Fibroblast of lung (primary cell): ENCODE measurements around the gene PRSS21. TPM values are rescaled to one million over a fixed set of nuclear protein-coding genes. Genes with fewer than 3 reads are reported as not detected.
A peak's percentile ranks its signal among the peaks of the same experiment; 100 is the strongest.

Experiments used
- DNase-seq, 2 donors: peaks; one replicate each; pipeline versions ENCODE4 v3.0.0 to v3.0.0-alpha.2; 2010; ENCODE audit warnings: low read depth in 2 of 2
- H2AFZ ChIP-seq: 2 replicates; pipeline ENCODE4 v1.5.1; 2012; ENCODE audit warnings: low read length, control low read depth, inconsistent platforms
- H3K27ac ChIP-seq: 2 replicates; pipeline ENCODE4 v1.5.1; 2011; ENCODE audit warnings: low read length, control low read depth; ENCODE audit not compliant: insufficient read depth
- H3K27me3 ChIP-seq: 2 replicates; pipeline ENCODE4 v1.5.1; 2011; ENCODE audit warnings: mild to moderate bottlenecking, low read length; ENCODE audit not compliant: control insufficient read depth, insufficient read depth
- H3K36me3 ChIP-seq: 2 replicates; pipeline ENCODE4 v1.5.1; 2011; ENCODE audit warnings: low read length; ENCODE audit not compliant: control insufficient read depth, insufficient read depth
- H3K4me1 ChIP-seq: 2 replicates; pipeline ENCODE4 v1.5.1; 2011; ENCODE audit warnings: low read length; ENCODE audit not compliant: control insufficient read depth, insufficient read depth; ENCODE audit errors: extremely low read depth
- H3K4me2 ChIP-seq: 2 replicates; pipeline ENCODE4 v1.5.1; 2011; ENCODE audit warnings: low read length, control low read depth; ENCODE audit not compliant: insufficient read depth; ENCODE audit errors: extremely low read depth
- H3K4me3 ChIP-seq, 4 experiments: fragments of 200-600 bp in 1 of 4; sonication (generic) in 1 of 4; replicated peaks in 1 of 4; 2 replicates each; pipeline ENCODE4 v1.5.1; 2011 to 2016; ENCODE audit warnings: low read length in 4 of 4, low read depth in 3 of 4, mild to moderate bottlenecking in 3 of 4, control low read depth in 2 of 4, inconsistent platforms in 1 of 4, mixed read lengths in 1 of 4; ENCODE audit not compliant: insufficient read depth in 1 of 4; ENCODE audit errors: control extremely low read depth in 1 of 4
- H3K79me2 ChIP-seq: 2 replicates; pipeline ENCODE4 v1.5.1; 2012; ENCODE audit warnings: mild to moderate bottlenecking, low read length, inconsistent platforms; ENCODE audit not compliant: control insufficient read depth, insufficient read depth
- H3K9ac ChIP-seq: 2 replicates; pipeline ENCODE4 v1.5.1; 2011; ENCODE audit warnings: mild to moderate bottlenecking, low read length, control low read depth; ENCODE audit not compliant: insufficient read depth
- H3K9me3 ChIP-seq: 2 replicates; pipeline ENCODE4 v1.5.1; 2012; ENCODE audit warnings: low read depth, low read length; ENCODE audit not compliant: control insufficient read depth, insufficient read depth
- H4K20me1 ChIP-seq: 2 replicates; pipeline ENCODE4 v1.5.1; 2011; ENCODE audit warnings: low read length; ENCODE audit not compliant: control insufficient read depth, insufficient read depth; ENCODE audit errors: extremely low read depth
- EZH2 ChIP-seq: IDR thresholded peaks from 2 replicates; pipeline ENCODE4 v1.5.1; 2012; ENCODE audit warnings: low read length, control low read depth, mild to moderate bottlenecking; ENCODE audit errors: missing control alignments
- polyA plus RNA-seq, 2 donors: library from polyadenylated mRNA; depleted of rRNA in 1 of 2; stranded (reverse) in 1 of 2; unstranded in 1 of 2; fragments of >200 nt; gene quantifications; 2 replicates each; pipeline ENCODE4 v1.2.1, GENCODE V29; 2011 to 2012; ENCODE audit warnings: missing spikeins in 1 of 2
- total RNA-seq: library from RNA; depleted of rRNA; stranded (reverse); fragments of >200 nt; gene quantifications from 2 replicates; pipeline ENCODE4 v1.2.1, GENCODE V29; 2014
- TF ChIP-seq, protein P1 (sequence below), 2 donors: IDR thresholded peaks in 1 of 2; conservative IDR thresholded peaks in 1 of 2; 1 replicate in 1 of 2; 2 replicates in 1 of 2; pipeline ENCODE4 v1.5.1; 2011 to 2012; ENCODE audit warnings: low read length in 2 of 2, control low read depth in 1 of 2, inconsistent platforms in 1 of 2, low read depth in 1 of 2, mild to moderate bottlenecking in 1 of 2

The PRSS21 gene
- total and polyA plus RNA-seq, 2 donors (not counting 1 experiment from before 2014, with no cell fraction given) = 0.17 to 0.22 TPM

GRCh38 chr16:2774161-2774891 is 42.7 kb upstream of the PRSS21 start:
- Histone ChIP-seq H3K4me2 (no peak overlapping the region), H3K9ac (no peak overlapping the region), H3K27me3 (no peaks in the 10 kb centered on the region), H3K9me3 (no peaks in the 10 kb centered on the region), H3K27ac (peak overlapping the region; percentile 6), H2AFZ (no peak overlapping the region), H4K20me1 (peaks cover 2% of the 10 kb centered on the region), H3K4me1 (peaks cover 10% of the 10 kb centered on the region), H3K79me2 (peaks cover 56% of the 10 kb centered on the region), H3K36me3 (peaks cover 23% of the 10 kb centered on the region), H3K4me3 (no peak overlapping the region)
- no peak for DNase-seq
- TF ChIP-seq, protein P1, sequence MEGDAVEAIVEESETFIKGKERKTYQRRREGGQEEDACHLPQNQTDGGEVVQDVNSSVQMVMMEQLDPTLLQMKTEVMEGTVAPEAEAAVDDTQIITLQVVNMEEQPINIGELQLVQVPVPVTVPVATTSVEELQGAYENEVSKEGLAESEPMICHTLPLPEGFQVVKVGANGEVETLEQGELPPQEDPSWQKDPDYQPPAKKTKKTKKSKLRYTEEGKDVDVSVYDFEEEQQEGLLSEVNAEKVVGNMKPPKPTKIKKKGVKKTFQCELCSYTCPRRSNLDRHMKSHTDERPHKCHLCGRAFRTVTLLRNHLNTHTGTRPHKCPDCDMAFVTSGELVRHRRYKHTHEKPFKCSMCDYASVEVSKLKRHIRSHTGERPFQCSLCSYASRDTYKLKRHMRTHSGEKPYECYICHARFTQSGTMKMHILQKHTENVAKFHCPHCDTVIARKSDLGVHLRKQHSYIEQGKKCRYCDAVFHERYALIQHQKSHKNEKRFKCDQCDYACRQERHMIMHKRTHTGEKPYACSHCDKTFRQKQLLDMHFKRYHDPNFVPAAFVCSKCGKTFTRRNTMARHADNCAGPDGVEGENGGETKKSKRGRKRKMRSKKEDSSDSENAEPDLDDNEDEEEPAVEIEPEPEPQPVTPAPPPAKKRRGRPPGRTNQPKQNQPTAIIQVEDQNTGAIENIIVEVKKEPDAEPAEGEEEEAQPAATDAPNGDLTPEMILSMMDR (conservative IDR thresholded peaks at IDR 0.05 in 1 of 2, IDR thresholded peaks at IDR 0.05 in 1 of 2; ENCODE audit: low read depth in 1 of 2, low read length in 2 of 2) = no peak
- no peak for TF ChIP-seq EZH2

DNA sequence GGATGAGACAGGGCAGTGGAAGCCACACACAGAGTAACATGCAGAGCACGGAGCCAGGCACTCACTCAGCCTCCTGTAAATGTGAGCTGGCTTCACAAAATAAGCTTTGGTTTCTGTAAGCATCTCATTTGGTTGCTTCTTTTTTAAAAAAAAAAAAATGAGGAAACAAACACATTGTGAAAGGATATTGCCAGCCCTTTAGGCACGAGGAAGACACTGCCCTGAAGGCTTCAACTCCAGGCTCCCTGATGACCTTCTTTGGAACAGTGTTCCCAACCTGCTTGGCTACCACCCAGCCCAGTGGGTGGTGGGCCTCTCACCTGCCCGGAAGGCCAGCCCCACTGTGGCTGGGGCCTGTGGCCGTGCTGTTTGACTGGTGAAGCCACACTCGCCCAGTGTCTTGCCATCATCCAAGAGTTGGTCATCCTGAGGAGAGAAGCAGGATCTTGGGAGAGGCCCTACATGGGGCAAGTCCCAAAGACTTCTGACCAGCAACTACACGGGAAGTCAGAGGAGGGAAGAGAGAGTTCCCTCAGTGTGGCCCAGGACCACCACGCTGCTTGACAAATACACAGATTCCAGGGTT is 41.8 kb upstream of the PRSS21 start:
- Histone ChIP-seq H3K27me3 (no peaks in the 10 kb centered on the region), H3K4me1 (peaks cover 10% of the 10 kb centered on the region), H3K9me3 (no peaks in the 10 kb centered on the region), H3K79me2 (peaks cover 52% of the 10 kb centered on the region), H2AFZ (no peak overlapping the region), H3K4me3 (peak overlapping the region in 2 of 4 experiments; percentile 68 to 89), H4K20me1 (no peaks in the 10 kb centered on the region), H3K36me3 (peaks cover 15% of the 10 kb centered on the region), H3K4me2 (no peak overlapping the region), H3K9ac (no peak overlapping the region), H3K27ac (no peak overlapping the region)
- DNase-seq = no peak
- no peak for TF ChIP-seq EZH2
- TF ChIP-seq, protein P1 (conservative IDR thresholded peaks at IDR 0.05 in 1 of 2, IDR thresholded peaks at IDR 0.05 in 1 of 2; ENCODE audit: low read depth in 1 of 2, low read length in 2 of 2) = no peak

DNA sequence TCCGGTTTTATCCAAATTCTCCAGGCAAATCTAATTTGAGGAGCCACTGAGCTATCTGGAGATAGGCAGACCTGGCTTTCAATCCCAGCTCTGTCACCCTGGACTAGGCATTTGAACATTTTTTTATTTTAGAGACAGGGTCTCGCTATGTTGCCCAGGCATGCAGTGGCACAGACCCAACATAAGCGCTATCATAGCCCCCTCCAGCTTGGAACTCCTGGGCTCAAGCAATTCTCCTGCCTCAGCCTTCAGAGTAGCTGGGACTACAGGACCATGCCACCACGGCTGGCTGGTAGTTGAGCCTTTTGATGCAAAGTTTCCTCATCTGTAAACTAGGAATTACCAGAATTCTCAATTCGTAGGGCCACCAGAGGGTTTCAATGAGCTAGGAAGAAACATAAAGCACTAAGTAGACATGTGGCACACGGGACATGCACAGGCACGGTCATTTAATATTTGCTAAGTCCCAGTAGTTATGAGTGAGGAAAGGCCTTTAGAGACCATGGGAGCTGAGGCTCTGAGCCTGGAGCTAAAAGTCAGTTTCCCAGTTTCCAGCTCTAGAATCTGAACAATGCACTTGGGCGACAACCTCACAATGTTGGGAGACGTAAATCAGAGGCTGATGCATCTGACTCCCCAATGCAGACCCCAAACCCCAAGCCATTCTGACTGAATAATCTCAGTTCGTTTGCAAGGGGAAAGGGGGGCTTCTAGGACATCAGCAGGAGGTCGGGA is 41.1 kb upstream of the PRSS21 start:
- H3K27me3 ChIP-seq = no peaks in the 10 kb centered on the region

More for the DNA sequence above, 41.1 kb upstream of the PRSS21 start:
- H4K20me1 ChIP-seq = no peaks in the 10 kb centered on the region
- H3K9me3 ChIP-seq = no peaks in the 10 kb centered on the region
- peaks cover 10% of the 10 kb centered on the region for H3K36me3 ChIP-seq
- DNase-seq = no peak
- H3K4me1 ChIP-seq = peaks cover 10% of the 10 kb centered on the region
- peak overlapping the region; percentile 89 for H3K27ac ChIP-seq
- H3K4me3 ChIP-seq = peak overlapping the region; percentile 68 to 90 (median 88)
- TF ChIP-seq EZH2 = no peak
- TF ChIP-seq, protein P1 (conservative IDR thresholded peaks at IDR 0.05 in 1 of 2, IDR thresholded peaks at IDR 0.05 in 1 of 2; ENCODE audit: low read depth in 1 of 2, low read length in 2 of 2) = no peak
- peak overlapping the region; percentile 96 for H3K4me2 ChIP-seq
- H3K9ac ChIP-seq = peak overlapping the region; percentile 84
- H2AFZ ChIP-seq = no peak overlapping the region
- H3K79me2 ChIP-seq = peaks cover 50% of the 10 kb centered on the region
